PC-9 (cell line): ENCODE measurements around the gene CCL16.

Experiments
- EZH2 ChIP-seq: fragments of 200-600 bp; sonication (generic); IDR thresholded peaks from 2 replicates; pipeline ENCODE4 v1.8.0; 2017; ENCODE audit warnings: antibody characterized with exemption, low read depth
- TF ChIP-seq, protein P1 (sequence below): fragments of 200-600 bp; sonication (generic); conservative IDR thresholded peaks from 2 replicates; pipeline ENCODE4 v1.6.1; 2017; ENCODE audit warnings: mixed run types, antibody characterized with exemption, mild to moderate bottlenecking, moderate library complexity

DNA sequence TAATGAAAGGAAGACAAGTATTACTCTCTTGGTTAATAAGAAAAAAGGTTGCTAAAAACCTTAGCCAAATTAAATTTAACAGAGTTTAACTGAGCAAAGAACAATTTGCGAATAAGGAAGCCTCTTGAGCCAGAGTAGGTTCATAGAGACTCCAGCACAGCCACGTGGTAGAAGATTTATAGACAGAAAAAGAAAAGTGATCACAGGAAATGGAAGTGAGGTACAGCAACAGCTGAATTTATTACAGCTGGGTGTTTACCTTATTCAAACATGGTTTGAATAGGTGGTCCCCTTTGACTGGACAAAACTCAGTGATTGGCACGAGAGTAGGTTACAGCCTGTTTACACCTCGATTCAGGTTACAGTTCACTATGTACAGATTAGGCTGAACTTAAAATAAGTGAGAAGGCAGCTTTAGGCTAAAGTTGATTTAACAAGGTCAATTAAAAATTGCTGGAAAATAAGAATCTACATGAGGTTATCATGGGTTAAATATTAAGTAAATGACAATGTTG is 23.4 kb upstream of the CCL16 start:
- TF ChIP-seq, protein P1, sequence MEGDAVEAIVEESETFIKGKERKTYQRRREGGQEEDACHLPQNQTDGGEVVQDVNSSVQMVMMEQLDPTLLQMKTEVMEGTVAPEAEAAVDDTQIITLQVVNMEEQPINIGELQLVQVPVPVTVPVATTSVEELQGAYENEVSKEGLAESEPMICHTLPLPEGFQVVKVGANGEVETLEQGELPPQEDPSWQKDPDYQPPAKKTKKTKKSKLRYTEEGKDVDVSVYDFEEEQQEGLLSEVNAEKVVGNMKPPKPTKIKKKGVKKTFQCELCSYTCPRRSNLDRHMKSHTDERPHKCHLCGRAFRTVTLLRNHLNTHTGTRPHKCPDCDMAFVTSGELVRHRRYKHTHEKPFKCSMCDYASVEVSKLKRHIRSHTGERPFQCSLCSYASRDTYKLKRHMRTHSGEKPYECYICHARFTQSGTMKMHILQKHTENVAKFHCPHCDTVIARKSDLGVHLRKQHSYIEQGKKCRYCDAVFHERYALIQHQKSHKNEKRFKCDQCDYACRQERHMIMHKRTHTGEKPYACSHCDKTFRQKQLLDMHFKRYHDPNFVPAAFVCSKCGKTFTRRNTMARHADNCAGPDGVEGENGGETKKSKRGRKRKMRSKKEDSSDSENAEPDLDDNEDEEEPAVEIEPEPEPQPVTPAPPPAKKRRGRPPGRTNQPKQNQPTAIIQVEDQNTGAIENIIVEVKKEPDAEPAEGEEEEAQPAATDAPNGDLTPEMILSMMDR, result no peak
- no peak for TF ChIP-seq EZH2
